Parathyroid adenoma (tissue), 2 donors: Measurements from ENCODE around the gene MYO3B.
"Not testable (repeated sequence)": the region's sequence is repeated elsewhere in the genome, so short reads cannot be mapped to it uniquely, and the experiment has no call there.

Experiments
- H2AFZ ChIP-seq: fragments of 300-600 bp; sonication (generic); one replicate; pipeline ENCODE4 v1.7.0; 2017; ENCODE audit warnings: antibody characterized with exemption, mild to moderate bottlenecking
- H3K27ac ChIP-seq: fragments of 300-600 bp; sonication (generic); one replicate; pipeline ENCODE4 v1.7.0; 2017
- H3K27me3 ChIP-seq: fragments of 300-600 bp; sonication (generic); one replicate; pipeline ENCODE4 v1.7.0; 2017; ENCODE audit warnings: low read length; ENCODE audit not compliant: control insufficient read depth, insufficient read depth
- H3K36me3 ChIP-seq: fragments of 300-600 bp; sonication (generic); one replicate; pipeline ENCODE4 v1.7.0; 2017; ENCODE audit warnings: low read length; ENCODE audit not compliant: control insufficient read depth, insufficient read depth
- H3K4me1 ChIP-seq: fragments of 300-600 bp; sonication (generic); one replicate; pipeline ENCODE4 v1.7.0; 2017; ENCODE audit warnings: control low read depth
- H3K4me2 ChIP-seq: fragments of 300-600 bp; sonication (generic); one replicate; pipeline ENCODE4 v1.7.0; 2017; ENCODE audit warnings: low read length
- H3K4me3 ChIP-seq: fragments of 300-600 bp; sonication (generic); one replicate; pipeline ENCODE4 v1.7.0; 2017; ENCODE audit warnings: low read depth, low read length
- H3K79me2 ChIP-seq: fragments of 300-600 bp; sonication (generic); one replicate; pipeline ENCODE4 v1.7.0; 2017; ENCODE audit warnings: control low read depth
- H3K9ac ChIP-seq: fragments of 300-600 bp; sonication (generic); one replicate; pipeline ENCODE4 v1.7.0; 2017; ENCODE audit warnings: mild to moderate bottlenecking
- H3K9me3 ChIP-seq: fragments of 300-600 bp; sonication (generic); one replicate; pipeline ENCODE4 v1.7.0; 2017; ENCODE audit warnings: low read length; ENCODE audit not compliant: control insufficient read depth
- CTCF ChIP-seq: fragments of 300-600 bp; sonication (generic); IDR thresholded peaks from one replicate; pipeline ENCODE4 v1.7.0; 2017; ENCODE audit warnings: antibody characterized with exemption, mild to moderate bottlenecking
- donor health status: primary hyperparathyroidism.

Gene MYO3B

GRCh38 chr2:170665743-170666142 lies 487.8 kb downstream of the MYO3B start:
- no peaks in the 10 kb centered on the region for H3K27me3 ChIP-seq
- no peaks in the 10 kb centered on the region for H3K79me2 ChIP-seq
- no peaks in the 10 kb centered on the region for H3K9me3 ChIP-seq
- no peak overlapping the region for H3K4me3 ChIP-seq
- TF ChIP-seq CTCF: no peak
- H3K4me1 ChIP-seq: no peaks in the 10 kb centered on the region
- H2AFZ ChIP-seq: no peak overlapping the region
- H3K9ac ChIP-seq: no peak overlapping the region
- no peaks in the 10 kb centered on the region for H3K36me3 ChIP-seq
- H3K4me2 ChIP-seq: no peak overlapping the region
- H3K27ac ChIP-seq: no peak overlapping the region

GRCh38 chr2:170669909-170670308 lies 492.0 kb downstream of the MYO3B start:
- Histone ChIP-seq H2AFZ (no peak overlapping the region), H3K4me1 (no peaks in the 10 kb centered on the region), H3K36me3 (no peaks in the 10 kb centered on the region), H3K4me3 (no peak overlapping the region), H3K4me2 (no peak overlapping the region), H3K27ac (no peak overlapping the region), H3K9ac (no peak overlapping the region), H3K27me3 (no peaks in the 10 kb centered on the region), H3K9me3 (no peaks in the 10 kb centered on the region), H3K79me2 (no peaks in the 10 kb centered on the region)
- TF ChIP-seq CTCF: no peak

- no peaks in the 10 kb centered on the region for H3K4me1 ChIP-seq
- no peaks in the 10 kb centered on the region for H3K9me3 ChIP-seq
- H3K36me3 ChIP-seq: no peaks in the 10 kb centered on the region
Observed at GRCh38 chr2:170670651-170671050, 492.7 kb downstream of the MYO3B start.

GRCh38 chr2:170671079-170671478 lies 493.1 kb downstream of the MYO3B start:
- TF ChIP-seq CTCF: no peak

More at GRCh38 chr2:170670651-170671050, 492.7 kb downstream of the MYO3B start:
- no peak overlapping the region for H2AFZ ChIP-seq
- no peak overlapping the region for H3K27ac ChIP-seq
- H3K4me2 ChIP-seq: no peak overlapping the region
- H3K4me3 ChIP-seq: no peak overlapping the region
- no peaks in the 10 kb centered on the region for H3K79me2 ChIP-seq
- no peak for TF ChIP-seq CTCF
- no peak overlapping the region for H3K9ac ChIP-seq
- no peaks in the 10 kb centered on the region for H3K27me3 ChIP-seq

GRCh38 chr2:170674282-170674681 lies 496.3 kb downstream of the MYO3B start:
- not testable (repeated sequence) for H3K4me3 ChIP-seq, H3K9ac ChIP-seq, H3K4me2 ChIP-seq, H3K9me3 ChIP-seq, H3K4me1 ChIP-seq, H3K36me3 ChIP-seq, H3K27ac ChIP-seq, H2AFZ ChIP-seq, H3K79me2 ChIP-seq, H3K27me3 ChIP-seq

More at GRCh38 chr2:170671079-170671478, 493.1 kb downstream of the MYO3B start:
- Histone ChIP-seq H3K4me2 (no peak overlapping the region), H3K27ac (no peak overlapping the region), H3K36me3 (no peaks in the 10 kb centered on the region), H3K79me2 (no peaks in the 10 kb centered on the region), H3K4me1 (no peaks in the 10 kb centered on the region), H2AFZ (no peak overlapping the region), H3K27me3 (no peaks in the 10 kb centered on the region), H3K4me3 (no peak overlapping the region), H3K9me3 (no peaks in the 10 kb centered on the region), H3K9ac (no peak overlapping the region)
